SW 1271 (cell line): ENCODE data around the gene SLC17A9.

Source experiments
- DNase-seq, 2 experiments: peaks; one replicate each; lab custom pipeline; 2025; lab: John Stamatoyannopoulos, UW

Gene SLC17A9

GRCh38 chr20:62968378-62969178 lies 16.1 kb downstream of the SLC17A9 start:
- no peak for DNase-seq

- DNase-seq: no peak
Measured at GRCh38 chr20:62969179-62969760, 16.8 kb downstream of the SLC17A9 start.

GRCh38 chr20:62969939-62970306 lies 17.4 kb downstream of the SLC17A9 start:
- no peak for DNase-seq

GRCh38 chr20:62970307-62971210 lies 18.1 kb downstream of the SLC17A9 start:
- no peak for DNase-seq

- no peak for DNase-seq
Measured at GRCh38 chr20:62971211-62971949, 18.9 kb downstream of the SLC17A9 start.

- peak; percentile 75 to 78 for DNase-seq
Measured at GRCh38 chr20:62971950-62972844, 19.7 kb downstream of the SLC17A9 start.

- DNase-seq: no peak
Measured at GRCh38 chr20:62972845-62973745, 20.6 kb downstream of the SLC17A9 start.

GRCh38 chr20:62975251-62975760 lies 22.8 kb downstream of the SLC17A9 start:
- no peak for DNase-seq

GRCh38 chr20:62975812-62976508 lies 23.5 kb downstream of the SLC17A9 start:
- no peak for DNase-seq

- DNase-seq: no peak
Measured at GRCh38 chr20:62976886-62977285, 24.4 kb downstream of the SLC17A9 start.

- peak; percentile 21 to 33 for DNase-seq
Measured at GRCh38 chr20:62977613-62978560, 25.4 kb downstream of the SLC17A9 start.

GRCh38 chr20:62978561-62978943 lies 26.0 kb downstream of the SLC17A9 start:
- no peak for DNase-seq

- no peak for DNase-seq
Measured at GRCh38 chr20:62979310-62979709, 26.8 kb downstream of the SLC17A9 start.

GRCh38 chr20:62979876-62980373 lies 27.4 kb downstream of the SLC17A9 start:
- no peak for DNase-seq

GRCh38 chr20:62980380-62980960 lies 28.0 kb downstream of the SLC17A9 start:
- DNase-seq: no peak

- no peak for DNase-seq
Measured at GRCh38 chr20:62980970-62981369, 28.5 kb downstream of the SLC17A9 start.
